ENCODE data around the gene RAD51D. TPM values are rescaled to one million over a fixed set of nuclear protein-coding genes. Genes with fewer than 3 reads are reported as not detected.

Gene RAD51D
- total RNA-seq, 2 donors from 2014 or later, result 6.5 to 25.1 TPM

DNA sequence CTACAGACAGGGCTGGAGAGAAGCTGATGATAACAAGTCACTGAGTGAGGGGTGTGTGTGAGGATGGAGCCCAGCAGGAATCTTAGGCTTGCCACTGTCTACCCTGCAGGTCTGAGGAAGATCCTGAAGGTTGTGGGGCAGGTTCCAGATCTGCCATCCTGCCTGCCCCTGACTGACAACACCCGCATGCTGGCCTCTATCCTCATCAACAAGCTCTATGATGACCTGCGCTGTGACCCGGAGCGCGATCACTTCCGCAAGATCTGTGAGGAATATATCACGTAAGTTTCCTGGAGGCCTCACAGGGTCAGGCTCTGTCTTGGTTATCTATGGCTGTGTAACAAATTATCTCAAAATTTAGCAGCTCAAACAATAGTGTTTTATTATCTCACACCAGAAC lies 44.2 kb upstream of the RAD51D start:
- H3K27me3 ChIP-seq (replicated peaks; ENCODE audit: insufficient read depth), result no peaks in the 10 kb centered on the region
- no peak for ATAC-seq (ENCODE audit: insufficient number of reproducible peaks, low FRiP score, low read depth)
- no peak for DNase-seq (ENCODE audit: low spot score)

DNA sequence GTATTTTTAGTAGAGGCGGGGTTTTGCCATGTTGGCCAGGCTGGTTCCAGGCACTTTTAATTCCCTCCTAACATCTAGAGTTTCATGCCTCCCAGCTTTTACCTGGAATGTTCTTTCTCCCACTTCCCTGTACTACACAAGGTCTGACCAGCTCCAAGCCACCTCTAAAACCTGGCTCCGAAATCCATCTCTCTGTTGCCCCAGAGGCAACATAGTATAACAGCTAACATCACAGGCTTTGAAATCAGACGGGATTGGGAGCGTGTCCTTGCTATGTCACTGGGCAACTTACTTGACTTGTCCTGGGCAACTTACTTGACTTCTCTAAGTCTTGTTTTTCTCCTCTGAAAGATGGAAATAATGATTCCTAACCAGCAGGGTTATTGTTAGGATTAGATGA lies 43.1 kb upstream of the RAD51D start:
- no peak for ATAC-seq (ENCODE audit: insufficient number of reproducible peaks, low FRiP score, low read depth)
- no peak for DNase-seq (ENCODE audit: low spot score)
- Histone ChIP-seq H3K27ac (no peak overlapping the region), H3K4me3 (no peak overlapping the region), H3K27me3 (replicated peaks; ENCODE audit: insufficient read depth) (no peaks in the 10 kb centered on the region), H3K4me1 (ENCODE audit: control insufficient read depth in 1 of 2, low read depth in 2 of 2) (no peaks in the 10 kb centered on the region), H3K9me3 (no peaks in the 10 kb centered on the region), H3K36me3 (no peaks in the 10 kb centered on the region)
- TF ChIP-seq, protein P1, sequence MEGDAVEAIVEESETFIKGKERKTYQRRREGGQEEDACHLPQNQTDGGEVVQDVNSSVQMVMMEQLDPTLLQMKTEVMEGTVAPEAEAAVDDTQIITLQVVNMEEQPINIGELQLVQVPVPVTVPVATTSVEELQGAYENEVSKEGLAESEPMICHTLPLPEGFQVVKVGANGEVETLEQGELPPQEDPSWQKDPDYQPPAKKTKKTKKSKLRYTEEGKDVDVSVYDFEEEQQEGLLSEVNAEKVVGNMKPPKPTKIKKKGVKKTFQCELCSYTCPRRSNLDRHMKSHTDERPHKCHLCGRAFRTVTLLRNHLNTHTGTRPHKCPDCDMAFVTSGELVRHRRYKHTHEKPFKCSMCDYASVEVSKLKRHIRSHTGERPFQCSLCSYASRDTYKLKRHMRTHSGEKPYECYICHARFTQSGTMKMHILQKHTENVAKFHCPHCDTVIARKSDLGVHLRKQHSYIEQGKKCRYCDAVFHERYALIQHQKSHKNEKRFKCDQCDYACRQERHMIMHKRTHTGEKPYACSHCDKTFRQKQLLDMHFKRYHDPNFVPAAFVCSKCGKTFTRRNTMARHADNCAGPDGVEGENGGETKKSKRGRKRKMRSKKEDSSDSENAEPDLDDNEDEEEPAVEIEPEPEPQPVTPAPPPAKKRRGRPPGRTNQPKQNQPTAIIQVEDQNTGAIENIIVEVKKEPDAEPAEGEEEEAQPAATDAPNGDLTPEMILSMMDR (IDR thresholded peaks at IDR 0.05), result no peak

More for the DNA sequence above, 44.2 kb upstream of the RAD51D start:
- no peak overlapping the region for H3K4me3 ChIP-seq
- no peaks in the 10 kb centered on the region for H3K9me3 ChIP-seq
- TF ChIP-seq, protein P1 (IDR thresholded peaks at IDR 0.05), result no peak
- H3K36me3 ChIP-seq, result no peaks in the 10 kb centered on the region
- no peak overlapping the region for H3K27ac ChIP-seq
- H3K4me1 ChIP-seq (ENCODE audit: control insufficient read depth in 1 of 2, low read depth in 2 of 2), result no peaks in the 10 kb centered on the region

DNA sequence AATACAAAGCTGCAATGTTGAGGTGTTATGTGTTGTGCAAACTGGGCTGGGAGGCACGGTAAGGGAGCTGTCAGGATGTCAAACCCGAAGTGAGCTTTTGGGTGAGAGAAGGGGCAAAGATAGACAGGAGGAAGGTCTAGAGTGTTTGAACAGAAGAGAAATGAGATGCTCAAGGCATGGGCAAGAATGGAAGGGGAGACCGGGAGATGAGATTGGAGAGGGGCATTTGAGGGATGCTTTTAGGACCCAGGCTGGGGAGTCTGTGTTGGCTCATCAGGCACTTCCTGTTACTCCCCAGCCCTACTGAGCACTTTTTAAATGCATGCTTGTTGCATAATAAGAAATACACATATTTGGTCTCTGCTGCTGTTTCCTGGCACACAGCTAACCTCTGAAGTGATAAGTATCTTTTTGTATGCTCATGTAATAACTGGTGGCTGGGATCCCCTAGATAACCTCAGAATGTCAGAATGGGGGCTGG lies 41.7 kb upstream of the RAD51D start:
- ATAC-seq (ENCODE audit: insufficient number of reproducible peaks, low FRiP score, low read depth) (no peak), DNase-seq (ENCODE audit: low spot score) (no peak)
- Histone ChIP-seq H3K4me1 (ENCODE audit: control insufficient read depth in 1 of 2, low read depth in 2 of 2) (no peaks in the 10 kb centered on the region), H3K27ac (no peak overlapping the region), H3K4me3 (no peak overlapping the region), H3K27me3 (replicated peaks; ENCODE audit: insufficient read depth) (no peaks in the 10 kb centered on the region), H3K9me3 (no peaks in the 10 kb centered on the region), H3K36me3 (no peaks in the 10 kb centered on the region)
- TF ChIP-seq, protein P1 (IDR thresholded peaks at IDR 0.05), result no peak

DNA sequence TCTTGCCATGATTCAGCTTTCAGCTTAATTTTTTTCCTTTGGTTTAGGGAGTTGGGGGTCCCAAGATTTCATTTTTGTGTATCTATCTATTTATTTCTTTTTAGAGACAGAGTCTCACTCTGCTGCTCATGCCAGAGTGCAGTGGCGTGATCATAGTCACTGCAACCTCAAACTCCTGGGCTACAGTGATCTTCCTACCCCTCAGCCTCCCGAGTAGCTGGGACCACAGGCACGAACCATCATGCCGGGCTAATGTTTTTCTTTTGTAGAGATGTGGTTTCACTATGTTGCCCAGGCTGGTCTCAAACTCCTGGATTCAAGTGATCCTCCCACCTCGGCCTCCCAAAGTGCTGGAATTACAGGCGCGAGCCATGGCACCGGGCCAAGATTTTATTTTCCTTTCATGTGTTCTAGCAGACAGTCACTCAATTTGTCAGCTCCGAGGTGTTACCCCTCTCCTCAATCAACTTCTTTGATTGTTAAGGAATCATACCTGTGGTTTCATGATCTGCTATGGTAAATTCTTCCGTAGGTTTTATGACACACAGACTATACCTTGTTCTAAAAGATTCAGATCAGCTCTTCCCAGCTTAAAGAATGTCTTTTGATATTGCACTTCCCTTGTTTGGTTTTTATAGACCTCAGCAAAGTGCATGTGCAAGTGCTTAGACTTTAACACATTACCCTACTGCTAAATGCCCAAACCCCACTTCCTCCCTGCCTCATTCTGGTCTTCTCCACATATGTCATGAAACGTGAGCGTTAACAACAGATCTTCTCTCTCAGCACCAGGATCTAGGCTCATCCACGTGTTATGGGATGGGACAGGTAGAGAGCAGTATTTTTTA lies 40.9 kb upstream of the RAD51D start:
- H3K9me3 ChIP-seq, result no peaks in the 10 kb centered on the region
- no peak for DNase-seq (ENCODE audit: low spot score)
- H3K4me3 ChIP-seq, result no peak overlapping the region
- H3K4me1 ChIP-seq (ENCODE audit: control insufficient read depth in 1 of 2, low read depth in 2 of 2), result no peaks in the 10 kb centered on the region
- H3K36me3 ChIP-seq, result no peaks in the 10 kb centered on the region
- no peaks in the 10 kb centered on the region for H3K27me3 ChIP-seq (replicated peaks; ENCODE audit: insufficient read depth)
- TF ChIP-seq, protein P1 (IDR thresholded peaks at IDR 0.05), result no peak
- no peak for ATAC-seq (ENCODE audit: insufficient number of reproducible peaks, low FRiP score, low read depth)
- H3K27ac ChIP-seq, result no peak overlapping the region

DNA sequence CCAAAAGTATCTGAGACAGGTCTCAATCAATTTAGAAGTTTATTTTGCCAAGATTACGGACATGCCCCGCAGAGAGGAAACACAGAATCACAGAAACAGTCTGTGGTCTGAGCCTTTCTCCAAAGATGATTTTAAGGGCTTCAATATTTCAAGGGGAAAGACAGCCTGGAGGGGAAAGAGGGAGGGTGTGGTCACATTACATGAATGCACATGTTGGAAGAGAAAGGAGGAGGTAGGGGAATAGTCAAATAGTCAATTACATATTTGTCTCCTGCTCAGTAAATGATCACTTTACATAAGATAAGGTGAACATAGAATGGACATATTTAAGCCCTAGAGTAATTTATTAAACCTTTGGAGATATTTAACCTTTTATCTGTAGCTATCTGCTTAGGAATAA lies 40.3 kb upstream of the RAD51D start:
- TF ChIP-seq, protein P1 (IDR thresholded peaks at IDR 0.05), result no peak
- ATAC-seq (ENCODE audit: insufficient number of reproducible peaks, low FRiP score, low read depth) (no peak), DNase-seq (ENCODE audit: low spot score) (no peak)
- no peaks in the 10 kb centered on the region for H3K4me1 ChIP-seq (ENCODE audit: control insufficient read depth in 1 of 2, low read depth in 2 of 2)
- no peaks in the 10 kb centered on the region for H3K36me3 ChIP-seq
- no peaks in the 10 kb centered on the region for H3K9me3 ChIP-seq
- no peaks in the 10 kb centered on the region for H3K27me3 ChIP-seq (replicated peaks; ENCODE audit: insufficient read depth)
- no peak overlapping the region for H3K27ac ChIP-seq
- no peak overlapping the region for H3K4me3 ChIP-seq
